A673 (cell line): ENCODE results near the gene PLA2G4F.

ENCODE experiments used
- CTCF ChIP-seq: fragments of 300-800, 200-600 bp; sonication (generic); conservative IDR thresholded peaks from 2 replicates; pipeline ENCODE4 v1.5.1; 2017; ENCODE audit warnings: low read depth, mild to moderate bottlenecking, antibody characterized with exemption, low read length, moderate library complexity, mixed read lengths
- EZH2 ChIP-seq: fragments of 200-600 bp; sonication (generic); IDR thresholded peaks from 2 replicates; pipeline ENCODE4 v1.6.1; 2017; ENCODE audit warnings: borderline replicate concordance, low read depth, mild to moderate bottlenecking, mixed read lengths, antibody characterized with exemption, low read length; ENCODE audit not compliant: poor library complexity, severe bottlenecking

- no peak for TF ChIP-seq EZH2
- no peak for TF ChIP-seq CTCF
Observed at GRCh38 chr15:42182961-42183360, 26.5 kb upstream of the PLA2G4F start.
